GM12878 (cell line): Measurements from ENCODE around the gene LCN12.

Experiments used
- ASH2L ChIP-seq: fragments of 300-600, 200-600 bp; sonication (generic); IDR thresholded peaks from 2 replicates; pipeline ENCODE4 v1.6.1; 2017; ENCODE audit warnings: low read depth, mild to moderate bottlenecking, borderline replicate concordance
- BHLHE40 ChIP-seq, 2 experiments: fragments of 450-650 bp in 1 of 2; IDR thresholded peaks; 2 replicates each; pipeline ENCODE4 v1.6.1; 2011 to 2017; ENCODE audit warnings: low read depth in 2 of 2, borderline replicate concordance in 1 of 2, improper control_type of control experiment in 1 of 2, low read length in 1 of 2, mild to moderate bottlenecking in 1 of 2
- BRCA1 ChIP-seq: IDR thresholded peaks from 2 replicates; pipeline ENCODE4 v1.6.1; 2011; ENCODE audit warnings: low read depth, low read length, improper control_type of control experiment
- EGR1 ChIP-seq, 2 experiments: IDR thresholded peaks; 1 replicate in 1 of 2; 2 replicates in 1 of 2; pipeline ENCODE4 v1.6.1; 2011 to 2012; ENCODE audit warnings: low read depth in 2 of 2, low read length in 2 of 2, borderline replicate concordance in 1 of 2, mild to moderate bottlenecking in 1 of 2, moderate library complexity in 1 of 2
- HDAC2 ChIP-seq: fragments of 200-600 bp; sonication (generic); IDR thresholded peaks from 2 replicates; pipeline ENCODE4 v1.6.1; 2017
- POLR2A ChIP-seq: IDR thresholded peaks from 2 replicates; pipeline ENCODE4 v1.6.1; 2011; ENCODE audit warnings: low read depth, mild to moderate bottlenecking, low read length
- POLR2AphosphoS5 ChIP-seq: IDR thresholded peaks from 2 replicates; pipeline ENCODE4 v1.6.1; 2011; ENCODE audit warnings: mild to moderate bottlenecking, low read length, inconsistent platforms
- SUZ12 ChIP-seq: fragments of 200-600 bp; sonication (generic); IDR thresholded peaks from one replicate; pipeline ENCODE4 v1.6.1; 2018; ENCODE audit warnings: antibody characterized with exemption, mild to moderate bottlenecking; ENCODE audit not compliant: unreplicated experiment
- TCF7 ChIP-seq: IDR thresholded peaks from 2 replicates; pipeline ENCODE4 v1.6.1; 2014; ENCODE audit warnings: antibody characterized with exemption, borderline replicate concordance
- TF ChIP-seq, protein P1 (sequence below), 3 experiments: IDR thresholded peaks in 2 of 3; conservative IDR thresholded peaks in 1 of 3; 2 replicates each; pipeline ENCODE4 v1.5.1; 2011; ENCODE audit warnings: low read depth in 3 of 3, low read length in 3 of 3, mild to moderate bottlenecking in 3 of 3, control low read depth in 2 of 3, moderate library complexity in 2 of 3, inconsistent platforms in 1 of 3, mixed read lengths in 1 of 3; ENCODE audit not compliant: control insufficient read depth in 2 of 3, insufficient read depth in 1 of 3; ENCODE audit errors: extremely low read depth in 1 of 3
- TF ChIP-seq, protein P2 (sequence below): IDR thresholded peaks from 2 replicates; pipeline ENCODE4 v1.6.1; 2012; ENCODE audit warnings: improper control_type of control experiment, low read depth, low read length; ENCODE audit not compliant: insufficient replicate concordance

DNA sequence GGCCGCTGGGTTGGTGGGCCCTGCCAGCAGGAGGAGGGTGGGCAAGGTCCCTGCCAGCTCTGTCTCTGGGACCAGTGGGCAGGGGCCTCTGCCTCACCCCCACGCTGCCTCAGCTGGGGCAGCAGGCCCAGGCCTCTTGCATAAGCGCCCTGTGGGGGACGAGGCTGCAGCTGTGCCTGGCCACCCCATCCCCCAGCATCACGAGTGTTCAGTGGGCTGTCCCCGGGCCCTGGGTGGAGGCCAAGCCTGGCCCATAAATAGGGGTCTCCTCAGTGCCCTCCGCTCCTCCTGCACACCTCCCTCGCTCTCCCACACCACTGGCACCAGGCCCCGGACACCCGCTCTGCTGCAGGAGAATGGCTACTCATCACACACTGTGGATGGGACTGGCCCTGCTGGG, 25.1 kb downstream of the LCN12 start, which contains the start of gene PTGDS:
- TF ChIP-seq POLR2A: no peak
- TF ChIP-seq SUZ12: no peak
- no peak for TF ChIP-seq TCF7
- no peak for TF ChIP-seq BRCA1
- no peak for TF ChIP-seq ASH2L
- TF ChIP-seq, protein P1, sequence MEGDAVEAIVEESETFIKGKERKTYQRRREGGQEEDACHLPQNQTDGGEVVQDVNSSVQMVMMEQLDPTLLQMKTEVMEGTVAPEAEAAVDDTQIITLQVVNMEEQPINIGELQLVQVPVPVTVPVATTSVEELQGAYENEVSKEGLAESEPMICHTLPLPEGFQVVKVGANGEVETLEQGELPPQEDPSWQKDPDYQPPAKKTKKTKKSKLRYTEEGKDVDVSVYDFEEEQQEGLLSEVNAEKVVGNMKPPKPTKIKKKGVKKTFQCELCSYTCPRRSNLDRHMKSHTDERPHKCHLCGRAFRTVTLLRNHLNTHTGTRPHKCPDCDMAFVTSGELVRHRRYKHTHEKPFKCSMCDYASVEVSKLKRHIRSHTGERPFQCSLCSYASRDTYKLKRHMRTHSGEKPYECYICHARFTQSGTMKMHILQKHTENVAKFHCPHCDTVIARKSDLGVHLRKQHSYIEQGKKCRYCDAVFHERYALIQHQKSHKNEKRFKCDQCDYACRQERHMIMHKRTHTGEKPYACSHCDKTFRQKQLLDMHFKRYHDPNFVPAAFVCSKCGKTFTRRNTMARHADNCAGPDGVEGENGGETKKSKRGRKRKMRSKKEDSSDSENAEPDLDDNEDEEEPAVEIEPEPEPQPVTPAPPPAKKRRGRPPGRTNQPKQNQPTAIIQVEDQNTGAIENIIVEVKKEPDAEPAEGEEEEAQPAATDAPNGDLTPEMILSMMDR (IDR thresholded peaks at IDR 0.05 in 2 of 3, conservative IDR thresholded peaks at IDR 0.05 in 1 of 3; ENCODE audit: control insufficient read depth in 2 of 3, extremely low read depth in 1 of 3, insufficient read depth in 1 of 3, low read depth in 3 of 3, low read length in 3 of 3): no peak
- TF ChIP-seq, protein P2, sequence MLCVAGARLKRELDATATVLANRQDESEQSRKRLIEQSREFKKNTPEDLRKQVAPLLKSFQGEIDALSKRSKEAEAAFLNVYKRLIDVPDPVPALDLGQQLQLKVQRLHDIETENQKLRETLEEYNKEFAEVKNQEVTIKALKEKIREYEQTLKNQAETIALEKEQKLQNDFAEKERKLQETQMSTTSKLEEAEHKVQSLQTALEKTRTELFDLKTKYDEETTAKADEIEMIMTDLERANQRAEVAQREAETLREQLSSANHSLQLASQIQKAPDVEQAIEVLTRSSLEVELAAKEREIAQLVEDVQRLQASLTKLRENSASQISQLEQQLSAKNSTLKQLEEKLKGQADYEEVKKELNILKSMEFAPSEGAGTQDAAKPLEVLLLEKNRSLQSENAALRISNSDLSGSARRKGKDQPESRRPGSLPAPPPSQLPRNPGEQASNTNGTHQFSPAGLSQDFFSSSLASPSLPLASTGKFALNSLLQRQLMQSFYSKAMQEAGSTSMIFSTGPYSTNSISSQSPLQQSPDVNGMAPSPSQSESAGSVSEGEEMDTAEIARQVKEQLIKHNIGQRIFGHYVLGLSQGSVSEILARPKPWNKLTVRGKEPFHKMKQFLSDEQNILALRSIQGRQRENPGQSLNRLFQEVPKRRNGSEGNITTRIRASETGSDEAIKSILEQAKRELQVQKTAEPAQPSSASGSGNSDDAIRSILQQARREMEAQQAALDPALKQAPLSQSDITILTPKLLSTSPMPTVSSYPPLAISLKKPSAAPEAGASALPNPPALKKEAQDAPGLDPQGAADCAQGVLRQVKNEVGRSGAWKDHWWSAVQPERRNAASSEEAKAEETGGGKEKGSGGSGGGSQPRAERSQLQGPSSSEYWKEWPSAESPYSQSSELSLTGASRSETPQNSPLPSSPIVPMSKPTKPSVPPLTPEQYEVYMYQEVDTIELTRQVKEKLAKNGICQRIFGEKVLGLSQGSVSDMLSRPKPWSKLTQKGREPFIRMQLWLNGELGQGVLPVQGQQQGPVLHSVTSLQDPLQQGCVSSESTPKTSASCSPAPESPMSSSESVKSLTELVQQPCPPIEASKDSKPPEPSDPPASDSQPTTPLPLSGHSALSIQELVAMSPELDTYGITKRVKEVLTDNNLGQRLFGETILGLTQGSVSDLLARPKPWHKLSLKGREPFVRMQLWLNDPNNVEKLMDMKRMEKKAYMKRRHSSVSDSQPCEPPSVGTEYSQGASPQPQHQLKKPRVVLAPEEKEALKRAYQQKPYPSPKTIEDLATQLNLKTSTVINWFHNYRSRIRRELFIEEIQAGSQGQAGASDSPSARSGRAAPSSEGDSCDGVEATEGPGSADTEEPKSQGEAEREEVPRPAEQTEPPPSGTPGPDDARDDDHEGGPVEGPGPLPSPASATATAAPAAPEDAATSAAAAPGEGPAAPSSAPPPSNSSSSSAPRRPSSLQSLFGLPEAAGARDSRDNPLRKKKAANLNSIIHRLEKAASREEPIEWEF: no peak
- TF ChIP-seq POLR2AphosphoS5: no peak
- no peak for TF ChIP-seq HDAC2
- TF ChIP-seq EGR1 (IDR thresholded peaks at IDR 0.05; ENCODE audit: borderline replicate concordance in 1 of 2, low read depth in 2 of 2, low read length in 2 of 2): no peak
- TF ChIP-seq BHLHE40 (IDR thresholded peaks at IDR 0.05; ENCODE audit: borderline replicate concordance in 1 of 2, low read depth in 2 of 2, low read length in 1 of 2): no peak
